Activated naive CD4-positive, alpha-beta T cell treated with anti-CD3 and anti-CD28 coated beads, Interleukin-2, amount 50 U/mL, for 72 hours (primary cell): Measurements from ENCODE around the gene SLC22A12. TPM values are rescaled to one million over a fixed set of nuclear protein-coding genes. Genes with fewer than 3 reads are reported as not detected.
A peak's percentile ranks its signal among the peaks of the same experiment; 100 is the strongest.

Experiments
- ATAC-seq, 2 donors: fragments of 150-1000 bp; cut with Tn5 transposase; 2 replicates each; pipeline ENCODE4 v1.10.0; 2021; ENCODE audit warnings: mild to moderate bottlenecking in 2 of 2, moderate library complexity in 2 of 2
- DNase-seq, 2 donors: peaks; one replicate each; pipeline ENCODE4 v3.0.0; 2021 to 2022; ENCODE audit warnings: low spot score in 2 of 2
- H3K27ac Mint-ChIP-seq, 2 donors: one replicate each; pipeline ENCODE4 v1.8.0; 2022; ENCODE audit warnings: mild to moderate bottlenecking in 2 of 2, mixed read lengths in 2 of 2
- H3K36me3 Mint-ChIP-seq, 2 donors: one replicate each; pipeline ENCODE4 v1.8.0; 2022; ENCODE audit warnings: mixed read lengths in 2 of 2
- H3K9me3 Mint-ChIP-seq, 2 donors: one replicate each; pipeline ENCODE4 v1.8.0; 2022; ENCODE audit warnings: mixed read lengths in 2 of 2
- total RNA-seq, 2 donors: library from RNA; stranded (reverse); gene quantifications; one replicate each; pipeline ENCODE4 v1.2.3, GENCODE V29; 2022

The SLC22A12 gene
- total RNA-seq, 2 donors from 2014 or later: not detected

DNA sequence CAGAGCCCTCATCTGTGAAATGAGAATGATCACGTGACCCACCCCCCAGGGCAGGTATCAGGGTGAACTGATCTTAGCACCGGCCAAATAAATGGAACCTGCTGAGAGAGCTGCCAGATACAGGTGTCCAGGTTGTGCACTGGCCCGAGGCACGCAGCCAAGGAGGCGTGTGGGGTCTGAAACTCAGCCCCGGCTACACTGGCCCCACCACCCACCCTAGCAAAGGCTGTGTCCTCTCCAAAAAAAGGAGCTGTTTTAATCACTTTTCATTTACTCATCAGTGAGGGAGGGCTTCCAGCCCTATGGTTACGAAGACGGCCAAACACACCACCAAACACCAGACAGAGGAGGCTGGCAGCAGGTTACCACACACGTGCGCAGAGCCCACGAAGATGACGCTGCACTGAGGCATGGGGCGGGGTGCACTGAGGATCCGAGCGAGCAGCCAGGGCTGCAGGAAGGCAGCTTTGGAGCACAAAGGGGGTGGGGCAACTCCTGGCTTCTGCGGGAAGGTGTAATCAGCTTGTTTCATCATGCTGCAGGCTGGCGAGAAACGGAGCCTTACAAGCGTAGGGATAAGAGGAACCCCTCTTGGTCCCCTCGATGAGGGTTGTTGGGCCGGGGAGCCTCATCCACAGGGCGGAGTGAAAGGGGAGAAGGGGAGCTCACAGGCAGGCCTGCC, 19.5 kb upstream of the SLC22A12 start:
- Mint-ChIP-seq H3K9me3 (no peaks in the 10 kb centered on the region), H3K27ac (no peak overlapping the region), H3K36me3 (no peaks in the 10 kb centered on the region)
- no peak for ATAC-seq
- no peak for DNase-seq

DNA sequence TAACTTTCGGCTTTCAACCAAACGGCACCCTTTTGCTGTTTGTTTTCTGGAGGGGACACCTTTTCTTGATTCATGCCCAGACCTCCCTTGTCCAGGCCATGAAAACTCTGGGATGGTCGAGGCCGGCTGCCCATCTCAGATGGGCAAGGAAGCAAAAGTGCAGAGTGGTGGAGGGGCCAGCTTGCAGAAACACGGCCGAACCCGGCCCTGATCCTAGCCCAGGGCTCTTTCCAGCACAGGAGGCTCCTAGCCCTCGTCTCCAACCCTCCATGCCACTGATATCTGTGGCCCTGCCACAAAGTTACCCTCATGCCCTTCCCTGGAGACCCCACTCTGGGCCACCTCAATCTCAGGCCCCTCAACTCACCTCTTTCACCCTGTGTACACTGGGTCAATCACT, 18.9 kb upstream of the SLC22A12 start:
- Mint-ChIP-seq H3K9me3 (no peaks in the 10 kb centered on the region), H3K27ac (no peak overlapping the region), H3K36me3 (no peaks in the 10 kb centered on the region)
- DNase-seq (no peak), ATAC-seq (no peak)

DNA sequence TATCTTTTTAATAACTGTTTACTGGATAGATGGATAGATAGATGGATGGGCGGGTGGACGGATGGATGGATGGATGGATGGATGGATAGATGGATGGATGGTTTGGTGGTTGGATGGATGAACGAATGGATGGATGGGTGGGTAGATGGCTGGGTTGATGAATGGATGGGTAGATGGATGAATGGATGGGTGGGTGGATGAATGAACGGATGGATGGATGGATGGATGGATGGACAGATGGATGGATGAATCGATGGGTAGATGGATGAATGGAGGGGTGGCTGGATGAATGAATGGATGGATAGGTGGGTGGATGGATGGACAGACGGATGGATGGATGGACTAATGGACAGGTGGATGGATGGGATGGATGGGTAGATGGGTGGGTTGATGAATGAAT, 13.8 kb upstream of the SLC22A12 start:
- Mint-ChIP-seq H3K36me3 (no peaks in the 10 kb centered on the region), H3K9me3 (no peaks in the 10 kb centered on the region), H3K27ac (peak overlapping the region; percentile 13 to 43)
- ATAC-seq: no peak
- DNase-seq: no peak

DNA sequence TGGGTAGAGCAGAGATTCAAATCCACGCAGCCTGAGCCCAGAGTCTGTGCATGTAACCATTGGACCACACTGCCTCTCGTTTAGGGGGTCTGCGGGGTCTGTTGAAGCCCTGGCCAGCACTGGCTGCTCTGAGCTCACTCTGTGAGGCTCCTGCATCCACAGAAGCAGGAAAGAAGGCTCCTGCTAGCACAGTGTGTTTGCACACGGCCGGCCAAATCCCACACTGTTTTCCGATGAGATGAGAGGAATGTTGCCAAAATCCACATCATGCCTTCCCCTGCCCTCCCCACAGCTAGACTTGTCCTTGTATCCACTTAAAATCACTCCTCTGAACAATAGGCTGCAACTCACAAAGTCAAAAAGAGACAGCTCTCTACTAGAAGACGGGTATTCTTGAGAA, 10.6 kb upstream of the SLC22A12 start:
- Mint-ChIP-seq H3K36me3 (no peaks in the 10 kb centered on the region), H3K9me3 (no peaks in the 10 kb centered on the region), H3K27ac (no peak overlapping the region)
- DNase-seq: no peak
- ATAC-seq: no peak

DNA sequence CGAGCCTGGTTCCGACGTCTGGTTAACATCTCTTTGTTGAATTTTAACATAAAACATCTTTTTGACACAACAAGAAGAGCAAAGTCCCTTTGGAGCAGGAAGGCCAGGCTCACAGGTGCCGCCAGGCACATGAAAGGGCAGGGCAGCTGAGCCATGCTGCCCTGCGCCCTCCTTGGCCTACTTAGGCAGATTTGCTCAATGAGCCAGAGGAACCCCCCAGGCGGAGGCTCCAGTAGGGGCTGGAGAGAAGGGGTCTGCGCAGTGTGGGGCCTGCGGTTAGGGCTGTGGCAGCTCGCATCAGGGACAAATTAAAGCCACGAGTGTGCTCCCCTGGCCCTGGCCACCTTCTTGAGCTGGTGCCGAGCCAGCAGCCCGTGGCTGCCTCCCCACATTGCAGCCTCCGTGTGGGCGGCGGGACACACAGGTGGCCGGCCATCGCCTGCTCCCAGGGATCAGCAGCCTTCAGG, 9.9 kb upstream of the SLC22A12 start:
- Mint-ChIP-seq H3K27ac (no peak overlapping the region), H3K9me3 (no peaks in the 10 kb centered on the region), H3K36me3 (no peaks in the 10 kb centered on the region)
- no peak for DNase-seq
- ATAC-seq: no peak

DNA sequence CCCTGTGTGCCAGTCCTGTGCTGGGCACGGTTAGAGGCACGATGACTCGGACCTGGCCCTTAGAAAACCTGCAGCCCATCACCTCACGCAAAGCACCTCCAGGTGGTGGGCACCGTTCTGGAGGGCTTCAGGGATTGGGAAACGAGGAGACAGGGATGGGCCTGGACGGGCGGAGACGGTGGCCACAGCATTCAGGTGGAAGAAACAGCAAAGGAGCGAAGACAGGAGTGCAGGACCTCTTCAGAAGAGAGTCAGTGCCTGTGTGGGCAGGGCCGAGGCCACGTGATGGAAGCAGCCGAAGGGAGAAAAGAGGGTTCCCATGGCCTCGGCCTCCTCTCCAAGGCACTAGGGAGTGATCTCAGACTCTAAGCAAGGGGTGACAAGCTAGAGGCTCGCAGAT, 8.1 kb upstream of the SLC22A12 start:
- ATAC-seq (no peak), DNase-seq (no peak)
- Mint-ChIP-seq H3K9me3 (peaks cover 3 to 4% of the 10 kb centered on the region in 2 donors), H3K27ac (no peak overlapping the region), H3K36me3 (peaks cover 0 to 4% of the 10 kb centered on the region in 2 donors)

DNA sequence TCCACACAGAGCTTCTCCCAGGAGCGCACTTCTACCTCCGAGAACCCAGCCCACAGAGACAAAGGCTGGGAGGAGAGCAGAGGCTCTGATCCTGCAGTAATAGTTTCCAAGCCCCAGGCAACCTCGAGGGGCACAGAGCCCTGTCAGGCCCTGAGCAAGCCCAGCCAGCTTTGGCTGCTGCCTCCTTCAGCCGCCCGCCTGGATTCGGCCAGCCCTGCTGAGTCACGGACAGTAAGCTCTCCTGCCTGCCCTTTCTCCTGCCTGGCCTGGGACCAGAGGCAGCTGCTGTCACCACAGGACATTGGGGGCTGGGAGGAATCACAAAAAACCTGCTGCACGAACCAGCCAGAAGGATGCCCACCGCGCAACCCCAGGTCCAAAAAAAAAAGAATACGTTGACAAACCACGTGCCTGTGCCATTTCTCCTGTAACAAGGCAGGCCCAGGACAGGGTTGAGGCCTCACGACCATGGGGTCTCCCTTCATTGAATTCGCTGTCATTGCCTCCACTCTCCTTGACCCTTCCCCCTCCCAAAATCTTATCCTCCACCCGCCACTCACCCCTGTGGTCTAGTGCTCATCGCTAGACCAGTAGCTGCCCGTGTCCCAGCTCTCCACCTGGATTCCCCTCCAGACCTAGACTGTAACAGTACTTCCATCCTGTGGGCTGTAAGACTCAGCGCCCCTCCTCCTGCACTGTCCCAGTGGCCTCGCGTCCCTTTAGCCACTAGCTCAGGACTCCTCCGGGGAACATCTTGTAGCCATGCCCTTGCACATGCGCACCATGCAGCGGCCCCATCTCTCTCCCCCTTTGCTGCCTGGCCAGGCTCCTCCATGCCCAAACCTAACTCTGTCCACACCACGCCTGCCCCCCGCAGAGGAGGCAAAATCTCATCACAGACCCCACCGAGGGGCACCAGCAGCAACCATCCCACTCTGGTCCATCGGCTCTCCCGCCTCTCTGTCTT, 7.4 kb upstream of the SLC22A12 start:
- no peak for ATAC-seq

DNA sequence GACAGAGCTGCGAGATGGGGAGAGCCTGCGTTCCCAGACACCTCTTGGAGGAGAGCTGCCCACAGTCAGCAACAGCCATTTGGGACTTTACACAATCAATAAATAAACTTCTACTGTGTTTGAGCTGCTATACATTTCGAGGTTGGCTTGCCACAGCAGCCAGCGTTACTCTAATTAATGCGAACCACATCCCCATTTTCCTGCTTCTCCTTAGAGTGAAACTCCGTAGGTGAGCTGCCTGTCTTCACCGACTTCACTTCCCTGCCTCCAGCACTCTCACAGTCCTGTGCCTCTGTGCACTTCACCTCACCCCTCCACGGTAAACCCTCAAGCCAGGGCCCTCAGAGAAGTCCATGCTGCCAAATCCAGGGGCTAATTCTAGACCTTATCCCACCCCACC, 5.9 kb upstream of the SLC22A12 start:
- ATAC-seq (no peak), DNase-seq (no peak)
- Mint-ChIP-seq H3K9me3 (peaks cover 6 to 18% of the 10 kb centered on the region in 2 donors), H3K27ac (no peak overlapping the region), H3K36me3 (peaks cover 0 to 17% of the 10 kb centered on the region in 2 donors)

More for the DNA sequence above, 7.4 kb upstream of the SLC22A12 start:
- Mint-ChIP-seq H3K9me3 (peaks cover 6 to 11% of the 10 kb centered on the region in 2 donors), H3K36me3 (peaks cover 0 to 11% of the 10 kb centered on the region in 2 donors), H3K27ac (no peak overlapping the region)
- DNase-seq: no peak

DNA sequence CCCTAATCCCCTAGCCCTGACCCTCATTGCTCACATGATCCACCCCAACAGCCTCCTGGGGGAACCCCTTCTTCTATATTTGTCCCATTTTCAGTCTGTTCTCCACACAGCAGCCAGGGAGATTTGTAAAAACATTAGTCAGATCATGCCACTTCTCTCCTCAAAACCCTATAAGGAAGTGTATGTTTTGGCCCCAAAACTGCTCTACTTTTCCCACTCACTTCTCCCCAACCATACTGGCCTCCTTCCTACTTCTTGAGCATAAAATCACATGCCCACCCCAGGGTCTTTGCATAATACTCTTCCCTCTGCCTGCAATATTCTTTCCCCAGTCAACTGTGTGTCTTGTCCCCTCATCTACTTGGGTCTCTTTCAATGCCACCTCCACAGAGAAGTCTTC, 4.7 kb upstream of the SLC22A12 start:
- DNase-seq (no peak), ATAC-seq (no peak)
- Mint-ChIP-seq H3K27ac (no peak overlapping the region), H3K9me3 (peaks cover 6 to 18% of the 10 kb centered on the region in 2 donors), H3K36me3 (peaks cover 0 to 17% of the 10 kb centered on the region in 2 donors)

DNA sequence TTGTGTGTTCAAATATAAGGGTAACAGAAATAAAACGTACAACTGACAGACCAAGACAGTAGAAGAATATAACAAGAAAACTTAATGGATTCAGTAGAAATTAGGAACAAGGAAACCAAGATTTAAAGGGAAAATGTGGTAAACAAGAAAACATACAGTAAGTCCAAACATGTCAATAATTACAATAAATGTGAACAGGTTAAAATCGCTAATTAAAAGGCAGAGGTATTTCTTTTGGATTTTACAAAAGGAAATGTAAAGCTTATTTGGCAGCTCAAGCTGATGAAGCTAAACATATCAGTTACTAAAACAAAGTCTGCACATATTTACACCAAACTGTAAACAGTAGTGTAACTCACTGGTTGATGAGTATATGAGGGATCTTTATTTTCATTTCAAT, 2.3 kb upstream of the SLC22A12 start:
- H3K27ac Mint-ChIP-seq: no peak overlapping the region
- DNase-seq (no peak), ATAC-seq (no peak)
- H3K9me3 Mint-ChIP-seq: peaks cover 6 to 18% of the 10 kb centered on the region in 2 donors
- H3K36me3 Mint-ChIP-seq: peaks cover 0 to 17% of the 10 kb centered on the region in 2 donors

DNA sequence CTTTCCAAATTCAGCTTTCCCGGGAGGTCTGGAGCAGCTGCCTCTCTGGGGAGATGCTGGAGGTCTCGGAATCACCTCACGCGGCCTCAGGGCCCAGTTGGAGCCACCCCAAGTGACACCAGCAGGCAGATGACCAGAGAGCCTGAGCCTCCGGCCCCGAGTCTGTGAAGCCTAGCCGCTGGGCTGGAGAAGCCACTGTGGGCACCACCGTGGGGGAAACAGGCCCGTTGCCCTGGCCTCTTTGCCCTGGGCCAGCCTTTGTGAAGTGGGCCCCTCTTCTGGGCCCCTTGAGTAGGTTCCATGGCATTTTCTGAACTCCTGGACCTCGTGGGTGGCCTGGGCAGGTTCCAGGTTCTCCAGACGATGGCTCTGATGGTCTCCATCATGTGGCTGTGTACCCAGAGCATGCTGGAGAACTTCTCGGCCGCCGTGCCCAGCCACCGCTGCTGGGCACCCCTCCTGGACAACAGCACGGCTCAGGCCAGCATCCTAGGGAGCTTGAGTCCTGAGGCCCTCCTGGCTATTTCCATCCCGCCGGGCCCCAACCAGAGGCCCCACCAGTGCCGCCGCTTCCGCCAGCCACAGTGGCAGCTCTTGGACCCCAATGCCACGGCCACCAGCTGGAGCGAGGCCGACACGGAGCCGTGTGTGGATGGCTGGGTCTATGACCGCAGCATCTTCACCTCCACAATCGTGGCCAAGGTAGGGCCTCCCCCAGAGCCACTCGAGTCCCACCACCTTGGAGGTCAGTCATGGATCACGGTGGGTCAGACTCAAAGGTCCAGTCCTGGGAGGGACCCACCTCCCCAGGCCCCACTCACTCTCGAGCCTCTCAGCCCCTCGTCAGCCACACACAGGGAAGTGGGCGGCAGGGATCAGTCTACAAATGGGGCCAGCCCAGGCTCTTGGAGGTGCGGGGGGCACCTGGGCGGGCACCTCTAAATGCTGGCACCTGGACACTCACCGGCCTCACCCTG, 525 bp downstream of the SLC22A12 start:
- H3K9me3 Mint-ChIP-seq: peaks cover 6 to 18% of the 10 kb centered on the region in 2 donors
- ATAC-seq: no peak
- peaks cover 0 to 17% of the 10 kb centered on the region in 2 donors for H3K36me3 Mint-ChIP-seq

DNA sequence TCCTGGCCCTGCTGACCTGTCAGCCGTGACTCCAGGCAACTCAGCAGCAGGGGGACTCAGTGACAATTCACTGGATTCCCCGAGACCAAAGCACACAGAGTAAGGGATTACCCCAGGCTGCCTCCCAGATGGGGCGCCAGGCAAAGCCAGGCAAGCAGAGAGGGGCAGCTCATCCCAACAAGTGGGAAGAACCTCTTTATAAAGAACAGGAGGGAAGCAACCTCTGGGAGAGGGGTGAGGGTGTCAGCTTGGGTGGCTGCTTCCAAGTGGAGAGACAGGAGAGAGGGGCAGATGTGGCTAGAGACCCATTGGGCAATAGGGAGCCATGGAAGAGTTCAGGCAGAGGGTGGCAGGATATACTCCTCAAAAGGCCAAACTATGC, 1.2 kb downstream of the SLC22A12 start:
- H3K9me3 Mint-ChIP-seq: peaks cover 6 to 18% of the 10 kb centered on the region in 2 donors
- H3K36me3 Mint-ChIP-seq: peaks cover 0 to 17% of the 10 kb centered on the region in 2 donors
- H3K27ac Mint-ChIP-seq: no peak overlapping the region
- DNase-seq (no peak), ATAC-seq (no peak)

More for the DNA sequence above, 525 bp downstream of the SLC22A12 start:
- no peak for DNase-seq
- H3K27ac Mint-ChIP-seq: no peak overlapping the region

DNA sequence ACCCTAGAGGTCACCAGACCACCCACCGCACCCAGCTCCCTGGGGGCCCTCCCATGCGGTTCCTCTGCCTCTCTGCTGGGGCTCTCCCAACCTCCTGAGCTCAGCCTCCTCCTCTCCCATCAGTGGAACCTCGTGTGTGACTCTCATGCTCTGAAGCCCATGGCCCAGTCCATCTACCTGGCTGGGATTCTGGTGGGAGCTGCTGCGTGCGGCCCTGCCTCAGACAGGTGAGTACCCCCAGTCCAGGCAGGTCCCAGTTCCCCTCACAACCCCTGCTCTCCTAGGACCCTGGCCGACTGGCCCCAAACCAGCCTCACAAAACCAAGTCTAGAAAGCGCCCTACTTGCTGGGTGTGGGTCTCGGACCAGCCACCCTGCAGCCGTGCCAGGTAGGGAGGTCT, 1.6 kb downstream of the SLC22A12 start:
- Mint-ChIP-seq H3K27ac (no peak overlapping the region), H3K36me3 (peaks cover 0 to 15% of the 10 kb centered on the region in 2 donors), H3K9me3 (peaks cover 5 to 16% of the 10 kb centered on the region in 2 donors)
- DNase-seq: no peak
- no peak for ATAC-seq

DNA sequence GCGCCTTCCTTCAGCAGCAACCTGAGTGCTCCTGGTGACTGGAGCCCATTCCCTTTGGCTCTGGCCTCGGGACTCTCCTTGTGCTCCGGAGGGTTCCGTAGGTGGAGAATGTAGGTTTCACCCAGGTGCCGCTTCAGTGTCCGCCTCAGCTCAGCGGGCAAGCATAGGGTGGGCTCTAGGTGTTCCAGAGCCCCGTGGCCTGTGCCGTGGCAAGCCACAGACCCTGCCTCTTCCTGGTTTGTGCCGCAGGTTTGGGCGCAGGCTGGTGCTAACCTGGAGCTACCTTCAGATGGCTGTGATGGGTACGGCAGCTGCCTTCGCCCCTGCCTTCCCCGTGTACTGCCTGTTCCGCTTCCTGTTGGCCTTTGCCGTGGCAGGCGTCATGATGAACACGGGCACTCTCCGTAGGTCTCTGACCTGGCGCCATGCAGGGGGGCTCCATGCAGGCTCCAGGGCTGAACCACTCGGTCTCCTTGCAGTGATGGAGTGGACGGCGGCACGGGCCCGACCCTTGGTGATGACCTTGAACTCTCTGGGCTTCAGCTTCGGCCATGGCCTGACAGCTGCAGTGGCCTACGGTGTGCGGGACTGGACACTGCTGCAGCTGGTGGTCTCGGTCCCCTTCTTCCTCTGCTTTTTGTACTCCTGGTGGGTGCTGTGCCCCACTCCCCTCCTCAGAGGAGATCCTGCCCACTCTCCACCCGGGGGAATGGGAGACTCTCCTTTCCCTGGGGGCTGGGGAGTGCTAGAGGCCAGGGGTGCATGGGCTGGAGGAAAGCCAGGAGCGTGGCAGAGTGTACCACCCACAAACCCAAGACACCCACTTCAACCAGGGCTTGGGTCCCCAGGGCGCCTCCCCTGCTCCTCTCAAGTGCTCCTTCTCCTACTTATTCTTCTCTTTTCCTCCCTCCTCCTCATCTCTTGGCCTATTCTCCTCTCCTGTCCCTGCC, 2.4 kb downstream of the SLC22A12 start:
- ATAC-seq: no peak
- H3K27ac Mint-ChIP-seq: no peak overlapping the region
- DNase-seq: no peak
- peaks cover 0 to 8% of the 10 kb centered on the region in 2 donors for H3K36me3 Mint-ChIP-seq
- H3K9me3 Mint-ChIP-seq: peaks cover 0 to 8% of the 10 kb centered on the region in 2 donors

DNA sequence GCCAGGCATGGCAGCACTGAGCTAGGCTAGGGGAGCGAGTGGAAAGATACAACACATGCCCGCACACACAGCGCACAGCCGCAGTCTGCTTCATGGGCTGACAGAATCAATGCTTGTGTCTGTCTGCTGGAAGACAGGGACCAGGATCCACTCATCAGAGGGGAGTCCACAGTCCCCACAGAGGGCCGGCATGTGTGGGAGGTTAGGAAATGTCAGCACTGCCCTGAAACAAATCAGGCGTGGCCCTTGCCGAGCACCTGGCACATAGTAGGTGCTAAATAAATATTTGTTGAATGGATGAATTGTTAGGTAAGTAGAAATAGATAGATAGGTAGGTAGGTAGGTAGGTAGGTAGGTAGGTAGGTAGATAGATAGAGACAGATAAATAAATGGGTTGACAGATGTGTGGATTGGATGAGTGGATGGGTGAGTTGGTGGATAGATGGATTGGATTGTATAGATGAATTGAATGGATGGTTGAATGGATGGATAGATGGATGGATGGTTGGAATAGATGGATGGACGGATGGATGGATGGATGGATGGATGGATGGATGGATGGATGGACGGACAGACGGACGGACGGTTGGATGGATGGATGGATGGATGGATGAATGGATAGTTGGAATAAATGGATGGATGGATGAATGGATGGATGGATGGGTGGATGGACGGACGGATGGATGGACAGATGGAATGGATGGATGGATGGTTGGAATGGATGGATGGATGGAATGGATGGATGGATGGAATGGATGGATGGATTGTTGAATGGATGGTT, 3.3 kb downstream of the SLC22A12 start:
- DNase-seq: no peak
- no peak for ATAC-seq
- Mint-ChIP-seq H3K9me3 (peaks cover 0 to 2% of the 10 kb centered on the region in 2 donors), H3K36me3 (peaks cover 0 to 2% of the 10 kb centered on the region in 2 donors), H3K27ac (no peak overlapping the region)
